HG02885 (cell line): ENCODE results near the gene YY1.
"Not testable (repeated sequence)": the region's sequence is repeated elsewhere in the genome, so short reads cannot be mapped to it uniquely, and the experiment has no call there.

ENCODE experiments used
- ATAC-seq: cut with Tn5 transposase; IDR thresholded peaks from one replicate; pipeline ENCODE4 v1.9.1; 2021; ENCODE audit warnings: mild to moderate bottlenecking; ENCODE audit not compliant: unreplicated experiment, poor library complexity

YY1 gene

GRCh38 chr14:100238419-100239210 lies at the start of gene YY1:
Gene YY1, plus strand, starts transcription at chr14:100239144. Its CDS starts 101 bp downstream, at chr14:100239245.
- peak; percentile 77 for ATAC-seq

GRCh38 chr14:100190126-100190525 lies 48.8 kb upstream of the YY1 start:
- ATAC-seq = no peak

DNA sequence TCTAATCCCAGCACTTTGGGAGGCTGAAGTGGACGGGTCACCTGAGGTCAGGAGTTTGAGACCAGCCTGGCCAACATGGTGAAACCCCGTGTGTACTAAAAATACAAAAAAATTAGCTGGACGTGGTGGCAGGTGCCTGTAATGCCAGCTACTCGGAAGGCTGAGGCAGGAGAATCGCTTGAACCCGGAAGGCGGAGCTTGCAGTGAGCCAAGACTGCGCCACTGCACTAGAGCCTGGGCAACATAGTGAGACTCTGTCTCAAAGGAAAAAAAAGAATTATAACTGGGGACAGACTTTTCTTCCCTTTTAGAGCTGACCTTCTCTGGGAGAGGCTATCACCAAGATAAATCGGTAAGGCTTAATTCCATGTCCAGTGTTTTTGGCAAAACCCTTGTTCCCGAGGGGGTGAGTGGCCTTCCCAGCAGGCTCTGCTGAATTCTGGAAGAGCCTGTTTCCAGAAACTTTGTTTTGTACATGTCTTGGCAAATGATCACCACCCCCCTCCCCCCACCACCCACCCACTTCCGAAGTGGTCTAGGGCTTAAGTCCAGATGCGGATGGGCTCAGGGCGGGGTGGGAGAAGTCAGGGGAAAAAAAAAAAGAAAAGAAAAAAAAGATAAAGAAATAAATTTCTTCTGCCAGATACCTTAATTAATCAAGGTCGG lies 47.2 kb upstream of the YY1 start:
- ATAC-seq = no peak

DNA sequence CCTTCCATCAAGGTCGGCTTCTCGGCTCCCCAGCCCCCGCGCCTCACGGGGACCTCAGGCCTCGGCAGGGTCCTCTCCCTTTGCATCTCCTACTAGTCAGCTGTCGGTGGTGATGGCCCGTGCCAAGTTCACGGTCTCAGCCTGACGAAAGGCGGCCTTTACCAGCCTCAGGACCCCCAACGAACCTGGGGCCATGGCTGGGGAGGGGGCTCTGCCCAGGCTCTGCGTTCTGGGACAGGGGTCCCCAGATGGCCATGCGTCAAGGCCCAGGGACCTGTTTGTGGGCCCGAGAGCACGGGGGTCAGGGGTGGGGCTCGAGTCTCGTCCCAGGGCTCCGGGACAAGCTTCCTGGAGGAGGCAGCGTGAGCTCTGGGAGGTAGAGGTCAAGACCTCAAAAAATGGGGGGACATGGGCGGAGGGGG lies 46.7 kb upstream of the YY1 start:
- no peak for ATAC-seq

GRCh38 chr14:100192672-100193416 lies 46.1 kb upstream of the YY1 start:
- ATAC-seq = peak; percentile 99

- no peak for ATAC-seq
These were observed 45.3 kb upstream of the YY1 start for GRCh38 chr14:100193417-100194357.

DNA sequence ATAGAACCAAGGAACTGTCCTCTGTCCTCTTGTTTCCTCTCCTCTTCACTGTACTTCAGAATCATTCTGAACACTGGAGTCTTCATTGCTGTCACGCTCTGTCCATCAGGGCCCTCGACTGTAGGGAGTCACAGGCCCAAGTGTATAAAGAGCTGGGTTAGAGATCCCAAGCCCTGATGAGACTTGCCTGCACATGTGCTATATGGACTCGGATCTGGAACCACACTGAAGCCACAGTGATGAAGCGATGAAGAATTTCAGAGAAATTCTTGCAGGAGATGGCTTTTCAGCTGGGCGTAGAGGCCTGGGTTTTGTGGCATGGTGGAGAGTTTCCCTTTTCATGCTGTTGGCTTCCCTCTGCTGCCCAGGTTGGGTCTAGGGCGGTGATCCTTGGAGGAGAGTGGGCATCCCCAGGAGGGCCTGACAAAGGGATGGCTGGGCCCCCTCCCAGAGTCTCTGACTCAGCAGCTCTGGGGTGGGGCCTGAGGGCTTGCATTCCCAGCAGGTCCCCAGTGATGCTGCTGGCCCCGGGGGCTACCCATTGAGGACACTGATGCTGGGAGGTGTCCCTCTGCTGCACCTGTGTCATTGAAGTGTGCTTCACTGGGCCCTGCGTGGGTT lies 39.6 kb upstream of the YY1 start:
- ATAC-seq = no peak

- no peak for ATAC-seq
These were observed 38.6 kb upstream of the YY1 start for GRCh38 chr14:100200311-100200710.

DNA sequence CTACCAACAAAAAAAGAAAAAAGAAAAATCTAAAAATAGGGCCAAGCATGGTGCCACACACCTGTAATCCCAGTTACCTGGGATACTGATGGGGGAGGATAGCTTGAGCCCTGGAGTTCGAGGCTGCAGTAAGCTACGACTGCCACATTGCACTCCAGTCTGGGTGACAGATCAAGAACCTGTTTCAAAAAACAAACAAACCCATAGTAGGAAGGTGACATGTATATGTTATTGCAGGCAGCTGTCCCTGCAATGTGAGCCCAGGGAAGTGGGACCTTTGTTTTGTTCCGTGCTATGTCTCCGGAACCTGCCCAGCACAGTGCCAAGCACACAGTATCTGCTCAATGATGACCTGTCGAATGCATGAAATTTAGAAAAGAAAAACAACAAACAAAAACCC lies 37.2 kb upstream of the YY1 start:
- ATAC-seq = no peak

DNA sequence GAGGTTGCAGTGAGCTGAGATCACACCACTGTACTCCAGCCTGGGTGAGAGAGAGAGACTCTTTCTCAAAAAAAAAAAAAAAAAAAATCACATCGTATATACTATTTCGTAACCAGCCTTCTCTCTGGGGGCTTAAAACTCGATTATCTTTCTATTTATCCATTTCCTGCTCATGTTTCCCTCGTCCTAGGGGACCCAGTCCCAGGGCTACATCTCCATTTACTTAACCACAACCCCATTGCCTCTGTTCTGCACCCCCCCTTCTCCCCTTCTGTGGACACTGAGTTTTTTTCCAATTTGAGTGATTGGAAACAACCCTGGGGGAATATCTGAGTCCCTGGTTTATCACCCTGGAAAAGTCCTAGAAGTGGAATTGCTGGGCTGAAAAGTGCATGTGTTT lies 36.2 kb upstream of the YY1 start:
- ATAC-seq = no peak

- ATAC-seq = no peak
These were observed 35.8 kb upstream of the YY1 start for GRCh38 chr14:100203146-100203545.

GRCh38 chr14:100203962-100204834 lies 34.7 kb upstream of the YY1 start:
- no peak for ATAC-seq

- not testable (repeated sequence) for ATAC-seq
These were observed 34.1 kb upstream of the YY1 start for GRCh38 chr14:100204835-100205167.

DNA sequence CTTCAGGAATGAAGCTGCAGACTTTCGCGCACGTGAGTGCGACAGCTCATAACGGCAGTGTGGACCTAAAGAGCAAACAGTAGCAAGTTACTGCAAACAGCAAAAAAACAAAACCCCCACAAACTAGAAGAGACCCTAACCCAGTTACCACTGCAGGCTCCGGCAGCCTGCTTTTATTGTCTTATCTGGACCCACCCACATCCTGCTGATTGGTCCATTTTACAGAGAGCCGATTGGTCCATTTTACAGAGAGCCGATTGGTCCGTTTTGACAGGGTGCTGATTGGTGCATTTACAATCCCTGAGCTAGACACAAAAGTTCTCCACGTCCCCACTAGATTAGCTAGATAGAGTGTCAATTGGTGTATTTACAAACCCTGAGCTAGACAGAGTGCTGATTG lies 31.4 kb upstream of the YY1 start:
- ATAC-seq = not testable (repeated sequence)

GRCh38 chr14:100208136-100208535 lies 30.8 kb upstream of the YY1 start:
- ATAC-seq = not testable (repeated sequence)

GRCh38 chr14:100211366-100211765 lies 27.6 kb upstream of the YY1 start:
- no peak for ATAC-seq

DNA sequence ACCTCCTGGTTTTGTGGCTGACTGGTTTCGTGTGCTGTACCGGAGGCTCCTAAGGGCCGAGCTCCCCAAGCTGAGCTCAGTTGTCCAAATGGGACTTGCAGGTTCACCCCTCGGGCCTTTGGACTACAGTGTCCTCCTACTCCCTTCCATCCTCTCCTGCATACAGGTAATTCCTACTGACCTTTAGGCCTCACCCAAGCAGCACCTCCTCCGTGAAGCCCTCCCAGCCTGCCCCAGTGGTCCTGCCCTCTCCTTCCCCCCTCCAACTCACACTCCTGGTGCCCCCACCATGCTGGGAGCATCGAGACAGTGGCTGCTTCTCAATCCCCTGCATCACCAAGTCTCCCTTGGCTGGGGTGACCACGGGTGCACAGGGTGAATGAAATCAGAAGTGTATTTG lies 27.1 kb upstream of the YY1 start:
- no peak for ATAC-seq

DNA sequence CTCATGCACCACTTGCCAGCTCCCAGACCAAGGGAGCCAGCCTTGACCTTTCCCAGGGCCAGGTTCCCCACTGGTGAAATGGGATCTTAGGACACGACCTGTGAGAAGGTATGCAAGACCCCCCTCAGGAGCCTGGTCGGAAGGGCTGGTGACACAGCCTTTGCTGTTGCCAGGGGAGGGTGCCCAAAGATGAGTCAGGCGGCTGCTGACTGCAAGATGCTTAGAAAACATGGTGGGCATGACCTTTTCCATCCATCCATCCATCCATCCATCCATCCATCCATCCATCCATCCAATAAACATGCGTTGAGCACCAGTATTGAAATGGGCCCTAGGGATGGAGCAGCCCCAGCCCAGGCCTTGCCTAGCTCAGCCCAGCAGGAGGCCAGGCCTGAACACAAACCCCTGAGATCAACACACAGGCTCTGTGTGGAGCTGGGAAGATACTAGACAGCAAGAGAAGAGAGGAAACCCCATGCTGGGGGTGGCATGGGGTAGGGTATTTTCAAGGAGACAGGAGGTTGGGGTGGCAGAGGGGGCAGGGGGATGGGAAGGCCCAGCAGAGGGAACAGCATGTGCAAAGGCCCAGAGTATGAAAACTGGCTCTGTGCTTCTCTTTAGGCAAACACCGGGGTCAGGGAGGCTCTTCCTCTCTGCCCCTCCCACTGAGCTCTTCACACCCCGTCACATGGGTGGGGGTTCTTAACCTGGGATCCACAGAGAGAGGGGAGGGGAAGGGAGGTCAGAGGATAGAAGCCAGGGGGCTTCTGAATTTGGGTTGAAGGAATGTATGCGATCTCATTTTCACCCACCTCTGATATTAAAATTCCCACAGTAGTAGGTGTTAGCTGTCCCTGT lies 26.2 kb upstream of the YY1 start:
- no peak for ATAC-seq
